ENCODE results near the gene RELL1. TPM values are rescaled to one million over a fixed set of nuclear protein-coding genes. Genes with fewer than 3 reads are reported as not detected.

RELL1 gene
- total and polyA plus RNA-seq, 8 donors, result 1.3 to 113 (median 15.8) TPM

DNA sequence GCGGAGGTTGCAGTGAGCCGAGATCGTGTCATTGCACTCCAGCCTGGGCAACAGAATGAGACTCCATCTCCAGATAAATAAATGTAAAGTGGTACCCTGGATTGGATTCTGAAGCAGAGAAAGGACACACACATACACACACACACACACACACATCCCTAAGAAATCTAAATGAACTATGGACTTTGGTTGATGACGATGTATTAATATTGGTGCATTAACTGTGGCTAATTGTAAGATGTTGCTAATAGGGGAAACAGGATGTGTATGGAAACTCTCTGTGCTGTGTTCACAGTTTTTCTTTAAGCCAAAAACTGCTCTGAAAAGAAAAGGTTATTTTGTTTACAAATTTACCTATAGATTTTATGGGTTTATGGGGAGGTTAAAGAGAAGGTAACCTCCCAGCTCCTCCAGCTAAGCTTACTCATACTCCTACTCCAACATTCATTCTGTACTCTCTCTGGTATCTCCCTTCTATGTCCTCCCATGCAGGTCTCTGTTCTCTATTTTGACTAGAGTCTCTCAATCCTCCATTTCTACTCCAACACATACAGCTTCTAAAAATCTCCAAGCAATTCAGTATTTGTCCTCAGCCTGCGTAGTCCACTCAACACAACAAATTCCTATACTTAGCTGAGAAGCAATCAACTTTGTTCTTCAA, 46.5 kb upstream of the RELL1 start:
- Histone ChIP-seq H3K27me3 (no peaks in the 10 kb centered on the region), H3K27ac (no peak overlapping the region), H3K36me3 (no peaks in the 10 kb centered on the region), H3K9me3 (no peaks in the 10 kb centered on the region), H3K4me1 (no peaks in the 10 kb centered on the region), H3K4me3 (no peak overlapping the region)
- no peak for TF ChIP-seq EP300 (IDR thresholded peaks at IDR 0.05)
- TF ChIP-seq, protein P1, sequence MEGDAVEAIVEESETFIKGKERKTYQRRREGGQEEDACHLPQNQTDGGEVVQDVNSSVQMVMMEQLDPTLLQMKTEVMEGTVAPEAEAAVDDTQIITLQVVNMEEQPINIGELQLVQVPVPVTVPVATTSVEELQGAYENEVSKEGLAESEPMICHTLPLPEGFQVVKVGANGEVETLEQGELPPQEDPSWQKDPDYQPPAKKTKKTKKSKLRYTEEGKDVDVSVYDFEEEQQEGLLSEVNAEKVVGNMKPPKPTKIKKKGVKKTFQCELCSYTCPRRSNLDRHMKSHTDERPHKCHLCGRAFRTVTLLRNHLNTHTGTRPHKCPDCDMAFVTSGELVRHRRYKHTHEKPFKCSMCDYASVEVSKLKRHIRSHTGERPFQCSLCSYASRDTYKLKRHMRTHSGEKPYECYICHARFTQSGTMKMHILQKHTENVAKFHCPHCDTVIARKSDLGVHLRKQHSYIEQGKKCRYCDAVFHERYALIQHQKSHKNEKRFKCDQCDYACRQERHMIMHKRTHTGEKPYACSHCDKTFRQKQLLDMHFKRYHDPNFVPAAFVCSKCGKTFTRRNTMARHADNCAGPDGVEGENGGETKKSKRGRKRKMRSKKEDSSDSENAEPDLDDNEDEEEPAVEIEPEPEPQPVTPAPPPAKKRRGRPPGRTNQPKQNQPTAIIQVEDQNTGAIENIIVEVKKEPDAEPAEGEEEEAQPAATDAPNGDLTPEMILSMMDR (IDR thresholded peaks at IDR 0.05), result no peak
- no peak for TF ChIP-seq POLR2AphosphoS5 (IDR thresholded peaks at IDR 0.05)
- TF ChIP-seq POLR2A (IDR thresholded peaks at IDR 0.05), result no peak
- DNase-seq, result no peak
- WGBS, 5 donors, result 92 to 98% (median 93%) methylated on average over 5 of the region's 5 CpGs
- intact Hi-C loops (cut with DNase I; ENCODE audit: low total_unique reads), result no loop called here

DNA sequence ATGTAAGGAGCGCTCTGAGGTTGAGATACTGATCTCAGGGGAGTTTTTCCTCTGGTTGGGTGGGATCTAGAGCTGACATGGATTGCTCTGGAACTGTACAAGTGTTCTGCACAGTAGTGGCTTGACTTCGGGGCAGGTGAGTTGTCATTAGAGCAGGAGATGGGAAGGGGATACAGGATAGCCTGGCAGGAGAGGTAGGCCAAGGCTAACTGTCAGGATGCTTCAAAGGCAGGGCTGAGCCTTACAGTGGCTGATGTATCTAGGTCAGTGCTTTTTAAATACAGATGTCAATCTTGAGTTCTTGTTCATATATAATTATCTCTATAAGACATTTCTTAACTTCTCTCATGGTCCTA, 43.5 kb upstream of the RELL1 start:
- no peak for DNase-seq
- intact Hi-C loops (cut with DNase I; ENCODE audit: low total_unique reads), result no loop called here
- H3K9me3 ChIP-seq, result no peaks in the 10 kb centered on the region
- no peaks in the 10 kb centered on the region for H3K36me3 ChIP-seq
- H3K4me1 ChIP-seq, result no peaks in the 10 kb centered on the region
- WGBS, 5 donors, result 41 to 75% (median 43%) methylated on average over 2 of the region's 2 CpGs
- TF ChIP-seq POLR2AphosphoS5 (IDR thresholded peaks at IDR 0.05), result no peak
- no peak for TF ChIP-seq EP300 (IDR thresholded peaks at IDR 0.05)
- TF ChIP-seq, protein P1 (IDR thresholded peaks at IDR 0.05), result no peak
- TF ChIP-seq POLR2A (IDR thresholded peaks at IDR 0.05), result no peak
- H3K4me3 ChIP-seq, result no peak overlapping the region
- H3K27me3 ChIP-seq, result no peaks in the 10 kb centered on the region
- peak overlapping the region in 1 of 5 donors; percentile 52 for H3K27ac ChIP-seq

DNA sequence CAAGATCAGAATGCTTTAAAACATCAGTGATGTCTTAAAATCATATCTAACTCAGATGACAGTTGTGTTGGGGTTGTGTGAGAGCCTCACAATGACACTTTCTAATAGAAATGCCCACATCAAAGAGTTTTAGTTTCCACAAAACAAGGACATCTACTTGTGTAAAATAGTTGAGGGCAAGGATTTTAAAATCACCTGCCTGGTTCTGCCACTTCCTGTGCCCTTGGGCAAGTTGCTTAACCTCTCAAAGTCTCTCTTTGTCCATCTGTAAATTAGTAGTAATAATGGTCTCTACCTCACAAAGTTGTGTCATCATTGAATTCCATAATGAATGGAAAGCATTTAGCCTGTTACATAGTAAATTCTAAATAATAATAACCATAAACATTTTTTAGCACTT, 41.9 kb upstream of the RELL1 start:
- no peak overlapping the region for H3K27ac ChIP-seq
- TF ChIP-seq POLR2AphosphoS5 (IDR thresholded peaks at IDR 0.05) (no peak), EP300 (IDR thresholded peaks at IDR 0.05) (no peak), POLR2A (IDR thresholded peaks at IDR 0.05) (no peak)
- TF ChIP-seq, protein P1 (IDR thresholded peaks at IDR 0.05), result no peak
- H3K4me1 ChIP-seq, result no peaks in the 10 kb centered on the region

DNA sequence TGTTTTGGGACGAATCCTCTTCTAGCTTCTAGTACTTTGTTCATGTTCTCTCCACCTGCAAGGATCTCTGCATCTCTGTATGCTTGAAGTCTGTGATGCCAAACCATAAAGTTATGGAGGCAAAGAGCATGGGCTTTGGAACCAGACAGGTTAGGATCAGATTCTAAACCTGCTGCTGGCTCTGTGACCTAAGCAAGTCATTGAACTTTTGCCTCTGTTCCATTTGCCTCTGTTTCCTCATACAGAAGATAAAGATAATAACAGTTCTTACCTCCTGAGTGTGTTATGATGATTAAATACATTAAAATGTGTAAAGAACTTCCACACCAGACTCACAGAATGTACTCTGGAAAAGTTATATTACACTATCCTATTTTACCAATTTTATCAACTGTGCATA, 41.5 kb upstream of the RELL1 start:
- Histone ChIP-seq H3K36me3 (no peaks in the 10 kb centered on the region), H3K4me3 (no peak overlapping the region), H3K27me3 (no peaks in the 10 kb centered on the region), H3K27ac (no peak overlapping the region), H3K9me3 (no peaks in the 10 kb centered on the region), H3K4me1 (no peaks in the 10 kb centered on the region)
- 62 to 75% (median 65%) methylated on average over 1 of the region's 1 CpG for WGBS, 5 donors
- no peak for DNase-seq
- TF ChIP-seq EP300 (IDR thresholded peaks at IDR 0.05) (no peak), POLR2A (IDR thresholded peaks at IDR 0.05) (no peak)
- TF ChIP-seq, protein P1 (IDR thresholded peaks at IDR 0.05), result no peak
- intact Hi-C loops (cut with DNase I; ENCODE audit: low total_unique reads), result no loop called here

More for the DNA sequence above, 41.9 kb upstream of the RELL1 start:
- Histone ChIP-seq H3K27me3 (no peaks in the 10 kb centered on the region), H3K4me3 (no peak overlapping the region), H3K36me3 (no peaks in the 10 kb centered on the region), H3K9me3 (no peaks in the 10 kb centered on the region)
- no peak for DNase-seq
- intact Hi-C loops (cut with DNase I; ENCODE audit: low total_unique reads), result no loop called here

Data from stomach (tissue), 9 donors.